Activated CD8-positive, alpha-beta memory T cell treated with anti-CD3 and anti-CD28 coated beads for 24 hours (primary cell): Measurements from ENCODE around the gene ALDH5A1.
"Not testable (repeated sequence)": the region's sequence is repeated elsewhere in the genome, so short reads cannot be mapped to it uniquely, and the experiment has no call there.

ENCODE experiments used
- DNase-seq: peaks from one replicate; pipeline ENCODE4 v3.0.0-alpha.2; 2020

Gene ALDH5A1

GRCh38 chr6:24489470-24489869, 5.3 kb upstream of the ALDH5A1 start, which contains the start of gene GPLD1:
Gene GPLD1 (minus strand): TSS chr6:24489578. CDS start chr6:24489511, 67 bp downstream.
- DNase-seq: no peak

GRCh38 chr6:24489881-24490280, 4.9 kb upstream of the ALDH5A1 start:
- DNase-seq: no peak

GRCh38 chr6:24490948-24491347, 3.8 kb upstream of the ALDH5A1 start:
- DNase-seq: no peak

- no peak for DNase-seq
Measured at GRCh38 chr6:24492475-24492874, 2.3 kb upstream of the ALDH5A1 start.

- no peak for DNase-seq
Measured at GRCh38 chr6:24493945-24494820, 586 bp upstream of the ALDH5A1 start.

GRCh38 chr6:24497254-24497970, 2.6 kb downstream of the ALDH5A1 start:
- DNase-seq: no peak

- no peak for DNase-seq
Measured at GRCh38 chr6:24500683-24501082, 5.9 kb downstream of the ALDH5A1 start.

- no peak for DNase-seq
Measured at GRCh38 chr6:24501374-24501773, 6.6 kb downstream of the ALDH5A1 start.

GRCh38 chr6:24501914-24502313, 7.1 kb downstream of the ALDH5A1 start:
- no peak for DNase-seq

- no peak for DNase-seq
Measured at GRCh38 chr6:24504287-24504648, 9.5 kb downstream of the ALDH5A1 start.

- DNase-seq: no peak
Measured at GRCh38 chr6:24504649-24505586, 10.1 kb downstream of the ALDH5A1 start.

- no peak for DNase-seq
Measured at GRCh38 chr6:24506814-24507520, 12.2 kb downstream of the ALDH5A1 start.

- DNase-seq: not testable (repeated sequence)
Measured at GRCh38 chr6:24511976-24512375, 17.2 kb downstream of the ALDH5A1 start.

GRCh38 chr6:24513602-24514001, 18.8 kb downstream of the ALDH5A1 start:
- no peak for DNase-seq

- no peak for DNase-seq
Measured at GRCh38 chr6:24517659-24518543, 23.1 kb downstream of the ALDH5A1 start.

GRCh38 chr6:24520929-24521546, 26.3 kb downstream of the ALDH5A1 start:
- DNase-seq: peak; percentile 63

GRCh38 chr6:24522228-24523176, 27.7 kb downstream of the ALDH5A1 start:
- no peak for DNase-seq

GRCh38 chr6:24524329-24524728, 29.6 kb downstream of the ALDH5A1 start:
- DNase-seq: no peak

GRCh38 chr6:24524805-24525204, 30.0 kb downstream of the ALDH5A1 start:
- no peak for DNase-seq

- DNase-seq: no peak
Measured at GRCh38 chr6:24529985-24530384, 35.2 kb downstream of the ALDH5A1 start.
